GM18502 (cell line): ENCODE data around the gene ADGRD1.

Experiments used
- ATAC-seq: cut with Tn5 transposase; IDR thresholded peaks from one replicate; pipeline ENCODE4 v1.9.1; 2021; ENCODE audit warnings: mild to moderate bottlenecking; ENCODE audit not compliant: unreplicated experiment, poor library complexity

Gene ADGRD1

DNA sequence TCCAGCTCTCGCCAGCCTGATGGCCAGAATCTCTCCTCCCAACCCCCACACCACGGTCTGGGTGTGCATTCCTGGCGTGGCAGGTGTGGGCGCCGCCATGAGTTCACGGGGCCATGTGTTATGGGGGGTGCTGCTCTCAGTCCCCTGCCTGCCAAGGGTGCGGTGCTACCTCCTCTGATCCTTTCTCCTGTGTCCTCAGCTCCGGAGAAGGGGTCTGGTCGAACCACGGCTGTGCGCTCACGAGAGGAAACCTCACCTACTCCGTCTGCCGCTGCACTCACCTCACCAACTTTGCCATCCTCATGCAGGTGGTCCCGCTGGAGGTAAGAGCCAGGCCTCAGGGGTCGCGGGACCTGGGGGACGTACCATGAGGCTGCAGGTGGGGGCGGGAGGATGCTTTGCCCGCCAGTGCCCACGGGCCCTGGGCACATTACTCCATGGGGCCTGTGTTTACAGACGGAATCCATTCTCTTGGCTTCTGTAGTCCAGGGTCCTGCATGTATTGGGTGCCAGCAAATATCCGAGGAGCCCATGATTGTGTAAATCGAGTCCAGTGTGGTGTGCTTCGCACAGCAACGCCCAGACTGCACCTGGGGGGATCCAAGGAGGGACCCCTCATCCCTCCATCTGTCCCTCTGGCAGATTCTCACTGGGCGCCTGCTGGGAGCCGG lies 130.8 kb downstream of the ADGRD1 start:
- no peak for ATAC-seq

DNA sequence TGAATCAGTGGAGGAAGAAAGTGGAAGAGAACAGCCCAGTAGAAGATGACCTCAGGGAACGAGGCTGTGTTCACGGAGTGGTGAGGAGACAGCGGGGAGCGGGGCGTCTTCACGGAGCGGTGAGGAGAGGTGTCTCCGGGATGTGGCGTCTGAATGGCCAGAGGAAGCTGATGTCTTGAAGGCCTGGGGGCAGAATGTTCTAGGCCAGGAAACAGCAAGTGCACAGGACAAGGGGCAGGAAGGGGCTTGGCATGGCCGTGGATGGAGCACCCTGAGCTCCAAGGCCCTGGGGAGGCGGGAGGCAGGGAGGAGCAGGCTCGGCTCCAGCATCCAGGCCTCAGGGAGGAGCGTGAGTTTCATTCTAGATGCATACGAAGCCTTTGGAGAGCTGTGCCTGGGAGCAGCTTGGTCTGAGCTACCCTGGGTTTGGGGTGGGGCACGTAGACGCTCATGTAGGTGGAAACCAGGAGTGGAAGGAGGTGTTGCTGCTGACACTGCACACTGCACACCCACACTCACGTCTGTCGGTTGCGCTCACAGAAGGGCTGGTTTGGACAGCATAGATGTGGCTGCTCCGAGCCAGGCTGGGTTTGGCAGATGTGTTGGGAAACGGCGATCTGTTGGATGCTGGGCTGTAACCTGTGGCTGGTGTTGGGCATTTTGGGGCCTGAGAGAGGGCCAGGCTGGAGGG lies 131.6 kb downstream of the ADGRD1 start:
- no peak for ATAC-seq

DNA sequence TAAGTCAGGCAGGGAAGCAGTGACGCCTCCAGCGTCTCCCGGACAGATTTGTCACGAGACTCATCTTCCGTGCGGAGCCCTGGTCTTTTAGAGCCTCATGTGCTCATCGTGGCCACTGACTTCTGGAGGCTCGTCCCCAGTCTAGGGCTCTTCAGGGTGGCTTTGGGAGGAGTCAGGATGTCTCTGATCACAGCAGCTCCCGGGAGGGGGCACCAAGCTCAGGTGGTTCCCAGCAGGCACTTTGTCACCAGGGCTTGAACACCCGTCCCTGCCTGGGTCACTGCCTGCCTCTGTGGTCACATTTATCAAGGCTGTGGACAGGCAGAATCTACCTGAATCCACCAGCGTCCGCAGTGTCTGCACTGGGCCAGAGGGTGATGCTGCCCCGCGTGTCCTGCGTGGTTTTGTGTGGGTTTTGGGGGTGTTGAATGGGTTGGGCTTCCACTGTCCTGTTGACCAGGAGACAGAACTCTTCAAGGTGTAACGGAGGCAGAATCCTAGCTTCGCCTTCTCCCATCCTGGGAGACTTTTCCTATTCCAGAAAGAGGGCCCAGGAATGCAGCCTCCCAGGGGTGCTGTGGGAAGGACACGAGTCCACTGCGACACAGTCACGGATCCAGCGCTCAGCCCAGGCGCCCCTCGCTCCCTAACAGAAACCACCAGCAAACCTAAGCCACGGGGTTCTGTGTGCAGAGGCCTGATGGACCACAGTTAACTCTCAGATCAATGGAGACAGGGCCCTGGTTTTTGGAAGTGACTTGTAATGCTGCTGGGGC lies 132.3 kb downstream of the ADGRD1 start:
- no peak for ATAC-seq

DNA sequence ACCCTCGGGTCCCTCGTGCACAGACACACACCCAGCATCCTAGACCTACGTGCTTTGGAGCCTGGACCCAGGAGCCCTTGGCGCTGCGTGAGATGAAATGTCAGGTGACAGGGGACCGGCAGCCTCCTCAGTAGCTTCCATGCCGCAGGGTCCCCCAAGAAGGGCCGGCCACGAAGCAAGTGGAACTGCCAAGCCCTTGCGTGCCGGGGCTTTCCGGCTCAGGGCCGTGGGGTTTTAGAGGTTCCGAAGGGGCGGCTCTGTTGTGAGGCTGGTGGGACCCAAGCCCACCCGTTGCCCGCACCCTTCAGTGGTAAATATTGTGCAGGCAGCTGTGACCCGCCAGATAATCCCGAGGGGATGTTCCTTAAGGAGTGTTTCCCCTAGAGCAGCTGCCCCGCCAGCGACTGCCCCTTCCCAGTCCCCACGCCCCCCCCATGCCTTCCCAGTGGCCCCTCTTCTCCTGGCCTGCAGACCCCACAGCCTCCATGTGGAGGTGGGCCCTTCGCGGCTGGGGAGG lies 133.7 kb downstream of the ADGRD1 start:
- ATAC-seq = no peak

GRCh38 chr12:131087991-131088700 lies 134.4 kb downstream of the ADGRD1 start:
- ATAC-seq = no peak

DNA sequence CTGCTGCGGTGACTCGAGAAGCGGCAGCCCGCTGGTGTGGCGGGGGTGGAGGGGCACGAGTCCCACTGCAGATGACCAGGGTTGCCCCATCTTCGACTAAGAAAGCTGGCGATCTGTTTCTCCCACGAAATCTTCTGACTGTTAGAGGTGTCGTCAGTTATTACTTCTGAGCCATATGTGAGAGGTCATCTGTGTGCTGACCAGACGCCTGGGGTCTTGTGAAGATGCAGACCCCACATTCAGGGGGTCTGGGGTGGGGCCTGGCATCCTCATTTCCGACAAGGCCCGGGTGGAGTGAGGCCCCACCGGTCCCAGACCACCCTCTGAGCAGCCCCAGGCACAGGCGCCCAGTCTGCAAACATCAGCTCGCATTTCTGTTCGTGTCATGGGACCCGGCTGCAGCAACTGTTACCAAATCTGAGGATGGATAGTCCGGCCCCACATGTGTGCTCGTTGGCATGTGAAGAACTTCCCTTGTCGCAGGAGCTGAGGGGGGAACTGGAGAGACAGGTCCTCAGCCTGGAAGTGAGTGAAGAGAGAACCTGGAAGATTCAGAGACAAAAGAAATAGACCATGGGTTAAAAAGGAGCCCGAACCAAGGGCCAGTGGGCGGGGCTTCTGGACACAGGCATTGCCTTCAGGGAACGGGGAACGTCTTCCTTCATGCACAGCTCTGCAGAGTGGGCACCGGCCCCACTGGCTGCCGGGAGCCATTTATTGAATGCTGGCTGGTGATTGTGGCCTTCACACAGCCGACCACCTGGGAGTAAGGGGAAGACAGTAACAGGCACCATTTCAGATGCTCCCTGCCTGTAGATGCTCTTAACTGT lies 135.2 kb downstream of the ADGRD1 start:
- no peak for ATAC-seq

DNA sequence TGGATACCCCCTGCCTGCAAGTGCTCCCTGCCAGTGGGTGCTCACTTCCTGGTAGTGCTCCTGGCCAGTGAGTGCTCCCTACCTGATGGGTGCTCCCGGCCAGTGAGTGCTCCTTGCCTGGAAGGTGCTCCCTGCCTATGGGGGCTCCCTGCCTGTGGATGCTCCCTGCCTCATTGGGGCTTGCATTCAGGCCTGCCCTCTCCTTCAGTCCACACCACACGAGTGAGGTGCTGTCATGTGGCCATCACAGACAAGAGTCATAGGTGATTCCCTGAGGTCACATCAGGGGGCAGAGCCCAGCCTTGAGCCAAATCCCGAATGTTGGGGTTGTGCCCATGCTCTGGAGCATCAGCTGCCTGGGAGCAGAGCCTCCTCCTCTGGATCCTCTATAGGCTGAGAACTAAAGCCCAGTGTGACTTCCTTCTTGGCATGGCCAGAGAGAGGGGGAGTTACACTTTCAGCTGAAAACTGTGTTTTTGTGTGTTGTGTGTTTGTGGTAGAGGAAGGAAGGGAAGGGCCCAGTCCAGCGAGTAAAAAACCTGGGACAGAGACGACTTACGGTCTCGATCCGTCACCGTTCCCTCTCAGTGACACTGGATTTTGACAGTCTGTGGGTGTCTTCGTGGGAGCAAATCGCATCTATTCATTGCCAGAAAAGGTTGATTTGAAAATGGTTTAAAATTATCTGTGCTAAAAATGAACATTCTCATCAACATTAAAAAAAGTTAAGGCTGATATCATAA lies 136.0 kb downstream of the ADGRD1 start:
- ATAC-seq = no peak

- no peak for ATAC-seq
Observed at GRCh38 chr12:131090274-131091210, 136.8 kb downstream of the ADGRD1 start.

DNA sequence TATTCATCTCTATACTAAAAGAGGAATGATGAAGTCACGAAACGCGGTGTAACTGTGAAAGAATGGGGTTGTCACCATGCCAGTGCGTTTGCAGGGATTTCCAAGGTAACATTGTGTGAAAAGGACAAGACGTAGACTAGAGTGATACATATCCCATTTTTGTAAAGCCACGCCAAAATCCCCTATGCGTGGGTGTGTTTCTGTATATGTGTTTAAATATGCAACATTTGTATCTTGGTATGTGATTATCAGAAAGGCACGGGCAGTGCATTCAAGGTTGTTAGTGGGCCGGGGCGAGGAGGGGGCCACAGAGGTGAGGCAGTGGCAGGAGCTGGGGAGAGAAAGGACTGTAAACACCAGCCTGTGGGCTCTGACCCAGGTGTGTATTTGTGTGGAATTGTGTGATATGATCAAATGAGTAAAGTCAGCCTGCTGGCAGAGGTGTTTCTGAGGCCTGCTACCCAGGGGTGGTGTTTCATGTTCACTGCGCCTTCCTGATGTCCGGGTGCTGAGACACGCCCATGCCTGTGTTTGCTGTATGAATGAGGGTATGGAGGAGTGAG lies 137.8 kb downstream of the ADGRD1 start:
- ATAC-seq = peak; percentile 42

GRCh38 chr12:131091976-131092691 lies 138.4 kb downstream of the ADGRD1 start:
- ATAC-seq = no peak

GRCh38 chr12:131092901-131093603 lies 139.3 kb downstream of the ADGRD1 start:
- ATAC-seq = peak; percentile 70

- no peak for ATAC-seq
Observed at GRCh38 chr12:131093604-131093955, 139.9 kb downstream of the ADGRD1 start.

- no peak for ATAC-seq
Observed at GRCh38 chr12:131093971-131094830, 140.5 kb downstream of the ADGRD1 start.

GRCh38 chr12:131094831-131095805 lies 141.4 kb downstream of the ADGRD1 start:
- no peak for ATAC-seq
